Measurements from ENCODE around the gene EIF1AX.
A peak's percentile ranks its signal among the peaks of the same experiment; 100 is the strongest.
"Not testable (repeated sequence)": the region's sequence is repeated elsewhere in the genome, so short reads cannot be mapped to it uniquely, and the experiment has no call there.

EIF1AX gene, protein sequence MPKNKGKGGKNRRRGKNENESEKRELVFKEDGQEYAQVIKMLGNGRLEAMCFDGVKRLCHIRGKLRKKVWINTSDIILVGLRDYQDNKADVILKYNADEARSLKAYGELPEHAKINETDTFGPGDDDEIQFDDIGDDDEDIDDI

DNA sequence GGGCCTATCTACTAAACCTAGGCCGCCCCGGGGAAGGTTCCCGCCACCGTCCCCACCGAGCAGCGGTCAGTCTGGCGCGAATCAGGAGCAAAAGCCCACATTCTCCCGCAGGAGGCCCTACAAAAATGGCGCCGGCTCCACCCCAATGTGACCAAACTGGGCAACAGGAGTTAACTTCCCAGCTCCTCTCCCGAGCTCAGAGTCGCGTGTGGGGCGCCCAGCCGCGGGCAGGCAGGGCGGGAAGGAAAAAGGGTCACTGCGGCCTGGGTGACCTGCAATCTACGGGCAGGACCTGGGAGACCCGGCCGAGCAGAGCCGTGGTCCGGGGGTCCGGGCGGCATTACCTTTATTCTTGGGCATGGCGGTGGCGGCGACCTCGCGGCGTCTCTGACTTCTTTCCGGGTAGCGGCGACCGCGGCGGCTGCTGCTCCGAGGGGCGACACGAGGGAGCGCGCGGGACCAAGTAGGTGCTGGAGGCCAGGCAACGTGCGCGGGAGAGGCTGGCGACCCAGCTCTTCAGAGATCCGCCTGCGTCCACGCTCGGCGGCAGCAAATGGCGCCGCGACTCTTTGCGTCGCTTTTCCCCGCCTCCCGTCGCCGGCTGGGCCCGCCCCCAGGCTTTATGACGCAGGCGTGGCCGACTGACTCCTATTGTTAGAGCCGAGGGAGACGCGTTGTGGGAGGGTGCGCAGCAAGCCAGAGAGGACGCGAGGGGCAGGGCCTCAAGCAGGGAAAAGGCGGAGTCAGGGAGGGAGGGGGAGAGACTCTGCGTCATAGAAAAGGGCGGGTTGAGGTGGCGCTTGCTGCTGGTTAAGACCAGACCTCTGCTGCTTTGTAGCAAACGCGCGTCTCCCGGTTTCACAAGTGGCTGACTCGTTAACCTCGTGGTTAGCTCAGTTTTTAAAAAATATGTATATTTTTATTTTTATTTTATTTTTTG lies at the start of gene EIF1AX:
Gene EIF1AX, minus strand, starts transcription at position 558 of the 940 bp plus-strand sequence. Its CDS starts 198 bp downstream, at position 360.
- DNase-seq: peak; percentile 91
- in situ Hi-C loops (cut with HindIII; ENCODE audit: low pct_ligation_motif_present, low pct_unique_long_range_greater_than_20kb, low sequenced_read_pairs): no loop called here

- in situ Hi-C loops (cut with HindIII; ENCODE audit: low pct_ligation_motif_present, low pct_unique_long_range_greater_than_20kb, low sequenced_read_pairs): no loop called here
- no peak for DNase-seq
Observed at GRCh38 chrX:20189171-20189570, 47.5 kb upstream of the EIF1AX start.

DNA sequence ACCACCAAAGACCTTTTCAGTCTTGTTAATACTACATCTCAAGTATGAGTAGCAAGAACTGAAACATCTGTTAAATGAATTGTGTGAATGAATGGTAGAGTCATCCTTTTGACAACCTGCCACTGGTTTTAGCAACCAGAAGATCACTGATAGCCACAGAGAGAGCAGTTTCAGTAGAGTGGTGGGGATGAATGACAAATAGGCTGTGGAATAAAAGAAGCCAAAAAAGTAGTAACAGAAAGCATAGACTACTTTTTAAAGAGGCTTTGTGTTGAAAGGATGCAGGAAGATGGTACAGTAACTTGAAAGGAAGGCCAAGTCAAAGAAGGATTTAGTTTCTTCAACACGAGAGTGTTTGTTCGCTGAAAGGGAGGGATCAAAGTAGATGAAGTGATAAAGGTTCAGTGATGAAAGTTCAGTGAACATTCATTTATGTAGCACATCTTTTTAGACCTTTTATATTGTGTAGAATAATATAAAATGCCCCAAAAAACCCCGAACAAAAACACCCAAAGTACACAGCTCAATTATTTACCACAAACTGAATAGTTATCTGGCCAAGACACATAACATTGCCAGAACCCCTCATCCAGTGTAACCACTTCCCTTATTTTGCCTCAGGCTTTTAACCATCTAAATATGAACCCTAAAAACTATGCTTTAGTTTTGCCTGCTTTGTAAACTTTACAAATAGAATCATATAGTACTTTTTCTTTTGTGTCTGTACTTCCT lies 40.1 kb upstream of the EIF1AX start:
- in situ Hi-C loops (cut with HindIII; ENCODE audit: low pct_ligation_motif_present, low pct_unique_long_range_greater_than_20kb, low sequenced_read_pairs): no loop called here
- no peak for DNase-seq

DNA sequence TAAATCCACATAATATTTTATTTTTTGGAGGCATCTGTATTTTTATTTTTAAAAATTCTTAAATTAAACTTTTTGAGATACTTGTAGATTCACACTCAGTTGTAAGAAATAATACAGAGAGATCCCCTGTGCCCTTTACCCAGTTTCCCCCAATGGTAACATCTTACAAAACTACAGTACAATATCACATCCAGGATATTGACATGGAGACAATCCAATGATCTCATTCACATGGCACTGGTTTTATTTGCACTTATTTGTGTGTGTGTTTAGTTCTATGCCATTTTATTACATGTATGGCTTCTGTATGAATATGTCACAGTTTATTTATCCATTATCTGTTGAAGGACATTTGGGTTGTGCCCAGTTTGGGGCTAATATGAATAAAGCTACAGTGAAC lies 35.5 kb upstream of the EIF1AX start:
- in situ Hi-C loops (cut with HindIII; ENCODE audit: low pct_ligation_motif_present, low pct_unique_long_range_greater_than_20kb, low sequenced_read_pairs): no loop called here
- no peak for DNase-seq

DNA sequence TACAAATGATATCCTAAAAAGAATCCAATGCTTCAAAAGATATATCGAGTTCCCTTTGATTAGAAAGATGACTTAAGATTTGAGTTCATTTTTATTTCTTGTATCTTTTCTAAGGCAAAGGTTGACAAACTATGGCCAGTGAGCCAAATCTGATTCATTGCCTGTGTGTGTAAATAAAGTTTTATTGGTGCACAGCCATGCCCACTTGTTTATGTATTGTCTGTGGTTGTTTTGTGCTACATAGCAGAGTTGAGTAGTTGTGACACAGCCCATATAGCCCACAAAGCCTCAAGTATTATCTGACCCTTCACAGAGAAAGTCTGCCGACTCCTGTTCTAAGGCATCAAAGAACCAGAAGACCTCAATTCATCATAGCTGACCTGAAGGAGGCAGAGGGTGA lies 32.2 kb upstream of the EIF1AX start:
- in situ Hi-C loops (cut with HindIII; ENCODE audit: low pct_ligation_motif_present, low pct_unique_long_range_greater_than_20kb, low sequenced_read_pairs): no loop called here
- no peak for DNase-seq

GRCh38 chrX:20173313-20173712 lies 31.7 kb upstream of the EIF1AX start:
- no peak for DNase-seq
- in situ Hi-C loops (cut with HindIII; ENCODE audit: low pct_ligation_motif_present, low pct_unique_long_range_greater_than_20kb, low sequenced_read_pairs): no loop called here

DNA sequence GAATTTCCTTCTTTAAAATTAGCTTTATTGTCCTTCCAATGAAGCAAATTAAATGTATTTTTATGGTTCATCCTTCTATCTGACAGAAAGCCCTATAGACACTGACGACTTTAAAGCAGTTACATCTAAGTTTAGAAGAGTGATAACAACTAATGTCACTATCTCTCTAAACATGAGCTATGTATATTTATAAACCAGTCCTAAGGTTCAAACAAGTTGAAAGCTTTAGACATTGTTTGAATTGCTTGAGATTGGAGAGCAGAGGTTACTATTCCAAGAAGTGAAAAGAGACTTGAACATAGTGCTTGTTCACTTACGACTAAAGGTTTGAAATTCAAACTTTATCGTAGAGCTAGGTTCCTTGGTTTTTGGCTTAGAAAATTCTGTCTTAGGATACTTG lies 30.2 kb upstream of the EIF1AX start:
- no peak for DNase-seq
- in situ Hi-C loops (cut with HindIII; ENCODE audit: low pct_ligation_motif_present, low pct_unique_long_range_greater_than_20kb, low sequenced_read_pairs): no loop called here

DNA sequence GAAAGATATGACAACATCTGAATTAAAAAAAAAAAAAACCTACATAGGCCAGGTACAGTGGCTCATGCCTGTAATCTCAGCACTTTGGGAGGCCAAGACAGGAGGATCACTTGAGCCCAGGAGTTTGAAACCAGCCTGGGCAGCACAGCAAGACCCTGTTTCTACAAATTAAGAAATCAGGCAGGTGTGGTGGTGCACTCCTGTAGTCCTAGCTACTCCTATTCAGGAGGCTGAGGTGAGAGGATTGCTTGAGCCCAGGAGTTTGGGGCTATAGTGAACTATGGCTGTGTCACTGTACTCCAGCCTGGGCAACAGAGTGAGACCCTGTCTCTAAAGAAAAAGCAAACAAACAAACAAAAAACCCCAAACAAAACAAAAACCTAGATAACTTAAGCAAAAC lies 20.9 kb upstream of the EIF1AX start:
- not testable (repeated sequence) for DNase-seq

DNA sequence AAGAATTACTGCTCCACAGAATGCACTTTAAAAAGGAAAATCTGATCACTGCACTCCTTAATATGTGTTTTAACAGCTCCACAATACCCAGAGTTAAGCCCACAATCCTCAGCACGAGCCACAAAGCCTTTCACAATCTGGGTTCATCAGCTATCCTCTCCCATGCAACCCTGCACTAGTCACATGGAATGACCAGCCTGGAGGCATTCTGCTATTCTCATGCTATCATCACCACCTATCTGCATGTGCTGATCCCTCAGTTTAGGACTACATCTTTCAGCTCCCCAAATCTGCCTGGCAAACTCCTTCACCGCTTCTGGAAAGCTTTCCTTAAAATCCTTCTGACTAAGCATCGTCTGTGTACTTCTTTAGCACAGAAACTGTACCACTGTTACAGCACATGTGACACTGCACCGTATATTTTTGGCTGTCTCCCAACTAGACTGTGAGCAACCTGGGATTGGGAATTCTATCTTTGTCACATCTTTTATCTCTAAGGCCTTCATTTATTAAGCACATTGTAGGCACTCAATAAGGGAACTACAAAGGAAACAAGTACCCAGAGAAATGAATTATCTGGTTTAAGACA lies 18.3 kb upstream of the EIF1AX start:
- no peak for DNase-seq
- in situ Hi-C loops (cut with HindIII; ENCODE audit: low pct_ligation_motif_present, low pct_unique_long_range_greater_than_20kb, low sequenced_read_pairs): no loop called here

More for the DNA sequence above, 20.9 kb upstream of the EIF1AX start:
- in situ Hi-C loops (cut with HindIII; ENCODE audit: low pct_ligation_motif_present, low pct_unique_long_range_greater_than_20kb, low sequenced_read_pairs): not testable (repeated sequence)

DNA sequence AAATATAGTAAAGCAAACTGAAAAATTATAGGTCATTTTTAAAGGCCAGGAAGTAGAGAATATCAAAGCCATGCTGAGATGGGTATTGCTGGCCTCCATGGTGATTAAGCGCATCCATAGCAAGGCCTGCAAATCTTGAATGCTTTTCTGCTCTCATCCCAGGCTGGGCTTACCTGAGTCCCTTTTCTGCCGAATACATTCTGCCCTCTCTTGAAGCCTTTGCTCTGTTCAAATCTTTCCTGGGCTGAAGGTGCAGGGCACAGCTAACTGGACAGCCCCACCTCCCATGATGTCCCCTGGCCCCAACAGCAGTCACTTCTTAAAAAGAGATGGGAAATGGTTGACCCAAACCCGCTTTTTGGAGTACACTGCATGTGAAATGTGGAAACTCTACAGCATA lies 10.1 kb upstream of the EIF1AX start:
- DNase-seq: no peak
- in situ Hi-C loops (cut with HindIII; ENCODE audit: low pct_ligation_motif_present, low pct_unique_long_range_greater_than_20kb, low sequenced_read_pairs): no loop called here

DNA sequence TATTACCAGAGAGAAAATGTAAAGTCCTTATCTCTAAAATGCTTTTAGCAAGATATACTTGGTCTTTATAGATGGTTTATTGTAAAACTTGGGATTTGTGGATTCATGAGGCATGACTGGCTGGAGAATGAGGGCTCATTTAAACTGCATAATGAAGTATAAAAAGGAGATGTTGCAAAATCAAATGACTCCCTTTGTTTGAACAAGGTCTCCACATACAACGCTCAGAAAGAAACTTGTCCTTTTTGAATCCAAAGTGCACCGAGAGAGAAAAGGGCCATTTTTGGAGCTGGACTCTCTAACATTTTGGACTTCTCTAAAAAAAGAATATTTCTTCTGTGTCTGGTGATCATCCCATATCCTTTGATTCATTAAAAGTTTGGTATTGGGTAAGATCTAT lies 7.7 kb upstream of the EIF1AX start:
- DNase-seq: no peak
- in situ Hi-C loops (cut with HindIII; ENCODE audit: low pct_ligation_motif_present, low pct_unique_long_range_greater_than_20kb, low sequenced_read_pairs): no loop called here

DNA sequence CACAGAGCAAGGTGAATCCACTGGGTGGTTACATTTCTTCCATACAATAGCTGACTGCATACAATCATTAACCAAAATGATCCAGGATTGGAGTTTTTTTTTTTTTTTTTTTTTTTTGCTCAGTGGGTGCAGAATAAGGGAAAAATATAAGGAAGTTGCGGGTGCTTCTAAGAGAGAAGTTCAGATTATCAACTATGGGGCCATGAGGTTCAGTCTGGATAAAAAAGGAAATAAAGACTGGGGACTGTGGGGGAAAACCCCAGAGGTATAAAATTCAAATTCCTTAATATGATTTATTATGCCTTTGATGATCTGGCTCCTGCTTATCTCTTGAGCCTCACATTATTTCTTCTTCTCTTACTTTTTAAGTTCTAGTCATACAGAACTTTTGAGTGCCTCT lies 5.9 kb upstream of the EIF1AX start:
- DNase-seq: no peak
- in situ Hi-C loops (cut with HindIII; ENCODE audit: low pct_ligation_motif_present, low pct_unique_long_range_greater_than_20kb, low sequenced_read_pairs): no loop called here

DNA sequence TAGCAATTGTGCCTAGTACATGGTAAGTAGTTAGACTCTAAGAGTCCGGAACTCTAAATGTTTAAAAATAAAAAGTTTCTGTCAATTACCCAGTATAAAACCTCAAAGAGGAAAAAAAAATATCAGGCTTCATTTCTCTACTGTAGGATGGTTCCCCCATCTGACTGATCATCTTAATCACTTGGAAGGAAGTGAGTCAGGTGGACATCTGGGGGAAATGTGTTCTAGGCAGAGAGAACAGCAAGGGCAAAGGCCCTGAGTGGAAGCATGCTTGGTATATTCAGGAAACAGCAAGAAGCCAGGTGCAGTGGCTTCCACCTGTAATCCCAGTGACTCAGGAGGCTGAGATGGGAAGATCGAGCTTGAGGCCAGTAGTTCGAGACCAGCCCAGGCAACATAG lies 2.9 kb upstream of the EIF1AX start:
- peak; percentile 19 for DNase-seq

GRCh38 chrX:20143561-20143960 lies 1.9 kb upstream of the EIF1AX start:
- DNase-seq: no peak
- in situ Hi-C loops (cut with HindIII; ENCODE audit: low pct_ligation_motif_present, low pct_unique_long_range_greater_than_20kb, low sequenced_read_pairs): no loop called here

More for the DNA sequence above, 2.9 kb upstream of the EIF1AX start:
- in situ Hi-C loops (cut with HindIII; ENCODE audit: low pct_ligation_motif_present, low pct_unique_long_range_greater_than_20kb, low sequenced_read_pairs): no loop called here

DNA sequence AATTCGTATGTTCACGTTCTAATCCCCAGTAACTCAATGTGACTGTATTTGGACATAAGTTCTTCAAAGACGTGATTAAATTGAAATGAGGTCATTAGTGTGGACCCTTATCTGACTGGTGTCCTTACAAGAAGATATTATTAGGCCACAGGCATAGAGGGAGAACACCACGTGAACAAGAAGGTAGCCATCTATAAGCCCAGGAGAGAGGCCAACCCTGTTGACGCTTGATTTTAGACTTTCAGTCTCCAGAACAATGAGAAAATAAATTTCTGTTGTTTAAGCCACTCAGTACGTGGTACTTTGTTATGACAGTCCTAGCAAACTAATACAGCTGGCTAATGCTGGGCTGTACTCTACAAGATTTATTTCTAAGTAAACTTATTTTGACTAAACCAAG lies 1.5 kb upstream of the EIF1AX start:
- in situ Hi-C loops (cut with HindIII; ENCODE audit: low pct_ligation_motif_present, low pct_unique_long_range_greater_than_20kb, low sequenced_read_pairs): no loop called here
- no peak for DNase-seq

GRCh38 chrX:20140420-20140819 lies 1.2 kb downstream of the EIF1AX start:
- in situ Hi-C loops (cut with HindIII; ENCODE audit: low pct_ligation_motif_present, low pct_unique_long_range_greater_than_20kb, low sequenced_read_pairs): no loop called here

GRCh38 chrX:20139966-20140365 lies 1.7 kb downstream of the EIF1AX start:
- in situ Hi-C loops (cut with HindIII; ENCODE audit: low pct_ligation_motif_present, low pct_unique_long_range_greater_than_20kb, low sequenced_read_pairs): no loop called here
- DNase-seq: no peak

More at GRCh38 chrX:20140420-20140819, 1.2 kb downstream of the EIF1AX start:
- no peak for DNase-seq

DNA sequence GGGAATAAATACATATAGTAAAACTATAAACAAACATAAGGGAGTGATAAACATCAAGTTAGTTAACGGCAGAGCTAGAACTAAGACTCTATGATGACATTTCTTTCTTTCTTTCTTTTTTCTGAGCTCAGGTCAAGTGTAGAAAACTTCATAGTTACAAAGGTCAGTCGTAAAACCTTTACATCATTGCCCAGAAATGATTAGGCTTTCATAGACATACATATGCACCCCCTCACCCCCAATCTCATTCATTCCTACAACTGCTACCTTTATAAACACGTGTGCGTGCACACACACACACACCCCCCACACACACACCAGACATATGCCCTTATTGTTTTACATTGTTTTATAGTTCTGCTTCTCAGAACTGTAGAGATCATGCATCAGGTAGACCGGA lies 5.7 kb downstream of the EIF1AX start:
- no peak for DNase-seq
- in situ Hi-C loops (cut with HindIII; ENCODE audit: low pct_ligation_motif_present, low pct_unique_long_range_greater_than_20kb, low sequenced_read_pairs): no loop called here

- DNase-seq: no peak
Observed at GRCh38 chrX:20132666-20133065, 9.0 kb downstream of the EIF1AX start.

More at GRCh38 chrX:20132666-20133065, 9.0 kb downstream of the EIF1AX start:
- in situ Hi-C loops (cut with HindIII; ENCODE audit: low pct_ligation_motif_present, low pct_unique_long_range_greater_than_20kb, low sequenced_read_pairs): no loop called here

All from ACHN (cell line).